ENCODE measurements around the gene TMEM209.

TMEM209 gene

GRCh38 chr7:130213828-130214227 lies 8.6 kb upstream of the TMEM209 start:
- no peaks in the 10 kb centered on the region for H3K79me2 ChIP-seq (ENCODE audit: insufficient read depth, low read length)
- no peak overlapping the region for H2AFZ ChIP-seq (ENCODE audit: low read depth, low read length, severe bottlenecking)
- H3K27ac ChIP-seq (ENCODE audit: low read depth, low read length) = no peak overlapping the region
- H3K27me3 ChIP-seq (ENCODE audit: low read length) = no peaks in the 10 kb centered on the region
- H3F3A ChIP-seq (ENCODE audit: insufficient read depth) = no peaks in the 10 kb centered on the region
- H3K9me3 ChIP-seq (ENCODE audit: insufficient read depth, low read length) = no peaks in the 10 kb centered on the region
- no peak overlapping the region for H3K4me2 ChIP-seq (ENCODE audit: low read depth, low read length, poor library complexity, severe bottlenecking)
- no peak overlapping the region for H3K4me3 ChIP-seq (ENCODE audit: insufficient read depth, low read length, poor library complexity, severe bottlenecking)
- no peaks in the 10 kb centered on the region for H3K36me3 ChIP-seq (ENCODE audit: low read length)
- no peak overlapping the region for H3K9ac ChIP-seq (ENCODE audit: low read length)
- H4K20me1 ChIP-seq (ENCODE audit: low read depth, low read length) = no peaks in the 10 kb centered on the region
- no peaks in the 10 kb centered on the region for H3K9me2 ChIP-seq (replicated peaks; ENCODE audit: insufficient read depth, low read length)
- TF ChIP-seq EZH2phosphoT487 (conservative IDR thresholded peaks at IDR 0.05; ENCODE audit: low read length) = no peak
- no peak for TF ChIP-seq CTCF (IDR thresholded peaks at IDR 0.05; ENCODE audit: insufficient read depth, low read length, poor library complexity, severe bottlenecking)

GRCh38 chr7:130210181-130210935 lies 5.2 kb upstream of the TMEM209 start:
- Histone ChIP-seq H3K9me2 (replicated peaks; ENCODE audit: insufficient read depth, low read length) (no peaks in the 10 kb centered on the region), H3K79me2 (ENCODE audit: insufficient read depth, low read length) (no peaks in the 10 kb centered on the region), H2AFZ (ENCODE audit: low read depth, low read length, severe bottlenecking) (peak overlapping the region; percentile 19), H3K27ac (ENCODE audit: low read depth, low read length) (no peak overlapping the region), H3K4me2 (ENCODE audit: low read depth, low read length, poor library complexity, severe bottlenecking) (no peak overlapping the region), H4K20me1 (ENCODE audit: low read depth, low read length) (no peaks in the 10 kb centered on the region), H3K9ac (ENCODE audit: low read length) (no peak overlapping the region), H3K36me3 (ENCODE audit: low read length) (no peaks in the 10 kb centered on the region), H3K9me3 (ENCODE audit: insufficient read depth, low read length) (no peaks in the 10 kb centered on the region), H3K4me3 (ENCODE audit: insufficient read depth, low read length, poor library complexity, severe bottlenecking) (no peak overlapping the region), H3F3A (ENCODE audit: insufficient read depth) (peaks cover 2% of the 10 kb centered on the region; the same call in 1 of the 2 replicates), H3K27me3 (ENCODE audit: low read length) (no peaks in the 10 kb centered on the region)
- TF ChIP-seq CTCF (IDR thresholded peaks at IDR 0.05; ENCODE audit: insufficient read depth, low read length, poor library complexity, severe bottlenecking) (no peak), EZH2phosphoT487 (conservative IDR thresholded peaks at IDR 0.05; ENCODE audit: low read length) (no peak)

GRCh38 chr7:130208516-130208915 lies 3.3 kb upstream of the TMEM209 start:
- H3K79me2 ChIP-seq (ENCODE audit: insufficient read depth, low read length) = peaks cover 17% of the 10 kb centered on the region
- H3K27ac ChIP-seq (ENCODE audit: low read depth, low read length) = no peak overlapping the region
- no peaks in the 10 kb centered on the region for H3K9me2 ChIP-seq (replicated peaks; ENCODE audit: insufficient read depth, low read length)
- no peak overlapping the region for H3K9ac ChIP-seq (ENCODE audit: low read length)
- H4K20me1 ChIP-seq (ENCODE audit: low read depth, low read length) = no peaks in the 10 kb centered on the region
- H3K27me3 ChIP-seq (ENCODE audit: low read length) = no peaks in the 10 kb centered on the region
- peaks cover 4% of the 10 kb centered on the region for H3K36me3 ChIP-seq (ENCODE audit: low read length)
- H2AFZ ChIP-seq (ENCODE audit: low read depth, low read length, severe bottlenecking) = no peak overlapping the region
- TF ChIP-seq CTCF (IDR thresholded peaks at IDR 0.05; ENCODE audit: insufficient read depth, low read length, poor library complexity, severe bottlenecking) (no peak), EZH2phosphoT487 (conservative IDR thresholded peaks at IDR 0.05; ENCODE audit: low read length) (no peak)
- H3K4me3 ChIP-seq (ENCODE audit: insufficient read depth, low read length, poor library complexity, severe bottlenecking) = no peak overlapping the region
- H3F3A ChIP-seq (ENCODE audit: insufficient read depth) = peaks cover 4% of the 10 kb centered on the region; the same call in 1 of the 2 replicates
- H3K4me2 ChIP-seq (ENCODE audit: low read depth, low read length, poor library complexity, severe bottlenecking) = no peak overlapping the region
- H3K9me3 ChIP-seq (ENCODE audit: insufficient read depth, low read length) = no peaks in the 10 kb centered on the region

All from SU-DHL-6 (cell line).